Activated naive CD4-positive, alpha-beta T cell treated with anti-CD3 and anti-CD28 coated beads, Interleukin-2, amount 10 ng/mL, durations not matched to agents 7 days and 5 days (primary cell): Measurements from ENCODE around the gene WDFY2.
A peak's percentile ranks its signal among the peaks of the same experiment; 100 is the strongest.

Experiments used
- CTCF ChIA-PET: fragments of 350-600 bp; sonication (Branson Sonifier 250); formaldehyde crosslinking; loops from one replicate; lab custom pipeline; 2021; ENCODE audit warnings: antibody characterized with exemption; lab: Charles Lee
- DNase-seq: peaks from one replicate; pipeline ENCODE4 v3.0.0-alpha.2; 2020
- H3K27ac Mint-ChIP-seq: one replicate; pipeline ENCODE4 v1.8.0; 2021; ENCODE audit warnings: mild to moderate bottlenecking, moderate library complexity, mixed read lengths
- H3K27me3 Mint-ChIP-seq: one replicate; pipeline ENCODE4 v1.8.0; 2021; ENCODE audit warnings: mild to moderate bottlenecking, mixed read lengths
- H3K36me3 Mint-ChIP-seq: one replicate; pipeline ENCODE4 v1.8.0; 2021; ENCODE audit warnings: mixed read lengths
- H3K4me1 Mint-ChIP-seq: one replicate; pipeline ENCODE4 v1.8.0; 2021; ENCODE audit warnings: mixed read lengths
- H3K4me3 Mint-ChIP-seq: one replicate; pipeline ENCODE4 v1.8.0; 2021; ENCODE audit warnings: mild to moderate bottlenecking, moderate library complexity, mixed read lengths
- H3K9me3 Mint-ChIP-seq: one replicate; pipeline ENCODE4 v1.8.0; 2021; ENCODE audit warnings: mixed read lengths

The WDFY2 gene

DNA sequence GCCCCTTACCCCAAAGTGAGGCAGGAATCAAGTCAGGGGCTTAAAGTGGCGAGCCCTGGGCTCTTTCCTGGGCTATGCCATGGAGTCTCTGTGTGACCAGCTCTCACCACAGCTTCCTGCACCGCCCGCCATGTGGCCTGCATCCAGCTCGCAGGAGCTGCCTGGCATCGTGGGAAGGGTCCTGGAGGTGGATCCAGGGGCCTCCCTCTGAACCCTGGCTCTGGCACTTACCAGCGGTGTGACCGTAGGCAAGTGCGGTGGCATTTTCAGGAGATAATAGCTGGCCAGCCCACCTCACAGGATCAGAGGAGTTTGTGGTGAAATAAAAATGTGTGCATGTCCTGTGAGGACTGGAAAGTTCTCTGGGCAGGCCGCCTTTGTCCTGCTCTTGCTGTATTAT is 193.7 kb downstream of the WDFY2 start:
- Mint-ChIP-seq H3K27ac (no peak overlapping the region), H3K27me3 (no peaks in the 10 kb centered on the region), H3K36me3 (no peaks in the 10 kb centered on the region), H3K4me3 (no peak overlapping the region), H3K4me1 (no peaks in the 10 kb centered on the region), H3K9me3 (no peaks in the 10 kb centered on the region)
- no peak for DNase-seq
- CTCF ChIA-PET, result no interaction called here

DNA sequence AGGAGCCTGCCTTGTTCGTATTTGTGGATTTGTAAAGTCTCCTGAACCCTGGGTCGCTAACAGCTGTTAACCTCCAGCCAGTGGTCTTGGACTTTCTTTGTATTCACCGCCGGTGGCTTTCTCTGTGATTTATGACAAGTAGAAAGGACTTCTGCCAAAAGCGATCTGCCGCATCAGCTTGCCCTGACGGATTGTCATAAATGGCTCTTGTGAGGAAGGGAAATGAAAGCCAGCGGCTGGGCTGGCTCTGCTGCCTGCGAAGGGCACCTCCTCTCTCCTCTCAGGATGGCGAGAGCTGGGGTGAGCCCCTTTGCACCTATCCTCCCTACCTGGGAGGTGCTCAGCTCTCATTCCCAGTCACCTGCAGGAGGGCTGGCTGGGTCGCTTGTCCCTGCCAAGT is 194.1 kb downstream of the WDFY2 start:
- Mint-ChIP-seq H3K36me3 (no peaks in the 10 kb centered on the region), H3K27ac (no peak overlapping the region), H3K4me1 (no peaks in the 10 kb centered on the region), H3K9me3 (no peaks in the 10 kb centered on the region), H3K27me3 (no peaks in the 10 kb centered on the region), H3K4me3 (no peak overlapping the region)
- CTCF ChIA-PET, result no interaction called here
- no peak for DNase-seq

DNA sequence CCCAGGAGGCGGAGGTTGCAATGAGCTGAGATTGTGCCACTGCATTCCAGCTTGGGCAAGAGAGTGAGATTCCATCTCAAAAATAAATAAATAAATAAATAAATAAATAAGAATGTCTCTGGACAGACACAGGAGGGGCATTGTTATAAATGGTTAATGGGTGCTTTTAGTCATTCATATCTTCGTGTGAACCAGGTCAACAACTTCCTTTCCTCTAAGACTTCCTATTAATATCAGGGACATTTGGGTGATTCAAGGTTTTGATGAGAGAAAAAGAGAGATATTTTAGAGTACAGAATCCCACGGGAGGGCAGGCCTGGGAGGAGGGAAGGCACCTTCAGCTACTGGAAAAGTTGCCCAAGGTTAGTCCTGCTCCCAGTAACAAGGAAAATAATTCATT is 195.8 kb downstream of the WDFY2 start:
- CTCF ChIA-PET, result interaction anchor here (1.1 kb wide), 1 partner anchor 329 kb away, joined by 3 read pairs; no protein-coding TSS in a partner anchor
- Mint-ChIP-seq H3K27me3 (no peaks in the 10 kb centered on the region), H3K4me1 (no peaks in the 10 kb centered on the region), H3K36me3 (no peaks in the 10 kb centered on the region), H3K9me3 (no peaks in the 10 kb centered on the region), H3K27ac (no peak overlapping the region), H3K4me3 (no peak overlapping the region)
- DNase-seq, result no peak

DNA sequence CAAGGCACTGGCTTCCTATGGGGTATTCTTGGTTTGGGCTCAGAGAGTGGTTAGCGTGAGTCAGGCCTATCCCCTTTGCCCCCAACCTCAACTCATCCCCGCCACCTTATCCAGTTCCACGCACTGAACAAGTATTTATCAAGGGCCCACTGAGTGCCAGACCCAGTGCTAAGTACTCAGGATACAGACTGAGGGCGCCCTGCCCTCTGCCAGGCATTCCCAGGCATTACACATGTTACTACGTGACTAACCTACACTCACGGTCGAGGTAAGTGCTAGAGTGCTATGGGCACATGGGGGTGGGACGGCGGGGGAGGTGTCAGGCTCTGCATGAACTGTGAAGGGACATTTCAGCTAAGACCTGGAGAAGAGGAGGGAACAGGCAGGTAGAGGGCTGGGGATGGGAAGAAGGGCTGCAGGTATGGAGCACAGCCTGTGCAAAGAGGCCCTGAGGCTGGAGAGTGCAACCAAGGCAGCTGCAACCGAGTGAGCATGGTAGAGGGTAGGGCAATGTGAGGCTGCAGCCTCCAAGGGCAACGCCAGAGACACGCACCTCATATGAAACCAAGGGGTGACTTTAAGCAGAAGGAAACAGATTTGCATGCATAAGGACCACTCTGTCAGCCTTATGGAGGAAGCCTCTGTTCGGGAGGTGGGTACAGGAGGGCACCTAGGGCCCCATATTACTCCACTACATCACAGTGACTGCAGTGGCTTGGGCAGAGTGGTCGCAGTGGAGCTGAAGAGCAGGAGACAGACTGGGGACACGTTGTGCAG is 197.2 kb downstream of the WDFY2 start:
- Mint-ChIP-seq H3K27me3 (no peaks in the 10 kb centered on the region), H3K4me1 (no peaks in the 10 kb centered on the region), H3K4me3 (no peak overlapping the region), H3K9me3 (no peaks in the 10 kb centered on the region), H3K36me3 (no peaks in the 10 kb centered on the region), H3K27ac (no peak overlapping the region)
- peak; percentile 37 for DNase-seq
- CTCF ChIA-PET, result interaction anchor here (0.7 to 1.3 kb wide), 8 partner anchors 13 to 656 kb away, joined by 3 to 4 read pairs (median 3); no protein-coding TSS in a partner anchor

GRCh38 chr13:51782026-51782710 is 197.9 kb downstream of the WDFY2 start:
- Mint-ChIP-seq H3K27me3 (no peaks in the 10 kb centered on the region), H3K36me3 (no peaks in the 10 kb centered on the region), H3K9me3 (no peaks in the 10 kb centered on the region), H3K27ac (no peak overlapping the region), H3K4me3 (no peak overlapping the region), H3K4me1 (peaks cover 3% of the 10 kb centered on the region)
- DNase-seq, result no peak
- CTCF ChIA-PET, result interaction anchor here (1.2 kb wide), 2 partner anchors 337 to 351 kb away, joined by 3 read pairs; no protein-coding TSS in a partner anchor

GRCh38 chr13:51783428-51784094 is 199.3 kb downstream of the WDFY2 start:
- Mint-ChIP-seq H3K4me3 (no peak overlapping the region), H3K27ac (no peak overlapping the region), H3K36me3 (no peaks in the 10 kb centered on the region), H3K27me3 (no peaks in the 10 kb centered on the region), H3K9me3 (no peaks in the 10 kb centered on the region), H3K4me1 (peaks cover 3% of the 10 kb centered on the region)
- CTCF ChIA-PET, result interaction anchor here (0.9 to 1.2 kb wide), 3 partner anchors 52 to 658 kb away, joined by 3 to 4 read pairs (median 3); no protein-coding TSS in a partner anchor
- no peak for DNase-seq

GRCh38 chr13:51784097-51784496 is 199.8 kb downstream of the WDFY2 start:
- peaks cover 1% of the 10 kb centered on the region for H3K36me3 Mint-ChIP-seq
- H3K4me3 Mint-ChIP-seq, result no peak overlapping the region
- H3K4me1 Mint-ChIP-seq, result peaks cover 3% of the 10 kb centered on the region
- H3K9me3 Mint-ChIP-seq, result no peaks in the 10 kb centered on the region
- H3K27ac Mint-ChIP-seq, result no peak overlapping the region
- H3K27me3 Mint-ChIP-seq, result no peaks in the 10 kb centered on the region
- CTCF ChIA-PET, result no interaction called here
- no peak for DNase-seq

- H3K9me3 Mint-ChIP-seq, result no peaks in the 10 kb centered on the region
- no peak overlapping the region for H3K4me3 Mint-ChIP-seq
- no peak overlapping the region for H3K27ac Mint-ChIP-seq
- H3K36me3 Mint-ChIP-seq, result peaks cover 2% of the 10 kb centered on the region
- H3K4me1 Mint-ChIP-seq, result peaks cover 3% of the 10 kb centered on the region
- no peak for DNase-seq
- CTCF ChIA-PET, result interaction anchor here (0.6 to 2.6 kb wide), 3 partner anchors 12 to 366 kb away, joined by 3 to 19 read pairs (median 4); no protein-coding TSS in a partner anchor
- no peaks in the 10 kb centered on the region for H3K27me3 Mint-ChIP-seq
Observed at GRCh38 chr13:51785712-51786424, 201.6 kb downstream of the WDFY2 start.

- CTCF ChIA-PET, result interaction anchor here (0.6 to 2.6 kb wide), 3 partner anchors 12 to 366 kb away, joined by 3 to 19 read pairs (median 4); no protein-coding TSS in a partner anchor
- peaks cover 2% of the 10 kb centered on the region for H3K36me3 Mint-ChIP-seq
- H3K4me1 Mint-ChIP-seq, result peaks cover 3% of the 10 kb centered on the region
- H3K27me3 Mint-ChIP-seq, result no peaks in the 10 kb centered on the region
- no peak overlapping the region for H3K4me3 Mint-ChIP-seq
- no peaks in the 10 kb centered on the region for H3K9me3 Mint-ChIP-seq
- no peak overlapping the region for H3K27ac Mint-ChIP-seq
- no peak for DNase-seq
Observed at GRCh38 chr13:51786425-51787265, 202.4 kb downstream of the WDFY2 start.

GRCh38 chr13:51793570-51794271 is 209.5 kb downstream of the WDFY2 start:
- H3K4me1 Mint-ChIP-seq, result peaks cover 18% of the 10 kb centered on the region
- peaks cover 11% of the 10 kb centered on the region for H3K36me3 Mint-ChIP-seq
- CTCF ChIA-PET, result interaction anchor here (0.6 to 5.7 kb wide), 6 partner anchors 13 to 507 kb away, joined by 3 to 65 read pairs (median 3); no protein-coding TSS in a partner anchor
- H3K9me3 Mint-ChIP-seq, result no peaks in the 10 kb centered on the region
- H3K27ac Mint-ChIP-seq, result no peak overlapping the region
- H3K4me3 Mint-ChIP-seq, result no peak overlapping the region
- DNase-seq, result no peak
- no peaks in the 10 kb centered on the region for H3K27me3 Mint-ChIP-seq

- peaks cover 11% of the 10 kb centered on the region for H3K36me3 Mint-ChIP-seq
- H3K9me3 Mint-ChIP-seq, result no peaks in the 10 kb centered on the region
- CTCF ChIA-PET, result interaction anchor here (1.0 to 5.7 kb wide), 6 partner anchors 14 to 670 kb away, joined by 3 to 65 read pairs (median 4); no protein-coding TSS in a partner anchor
- DNase-seq, result no peak
- H3K27me3 Mint-ChIP-seq, result no peaks in the 10 kb centered on the region
- no peak overlapping the region for H3K27ac Mint-ChIP-seq
- H3K4me3 Mint-ChIP-seq, result no peak overlapping the region
- peaks cover 18% of the 10 kb centered on the region for H3K4me1 Mint-ChIP-seq
Observed at GRCh38 chr13:51794964-51795363, 210.7 kb downstream of the WDFY2 start.

GRCh38 chr13:51795419-51795818 is 211.2 kb downstream of the WDFY2 start:
- no peaks in the 10 kb centered on the region for H3K9me3 Mint-ChIP-seq
- no peak overlapping the region for H3K27ac Mint-ChIP-seq
- peaks cover 11% of the 10 kb centered on the region for H3K36me3 Mint-ChIP-seq
- no peak overlapping the region for H3K4me3 Mint-ChIP-seq
- no peak for DNase-seq
- CTCF ChIA-PET, result interaction anchor here (1.0 to 5.7 kb wide), 6 partner anchors 14 to 670 kb away, joined by 3 to 65 read pairs (median 4); no protein-coding TSS in a partner anchor
- peaks cover 18% of the 10 kb centered on the region for H3K4me1 Mint-ChIP-seq
- no peaks in the 10 kb centered on the region for H3K27me3 Mint-ChIP-seq
